Erythroblast (primary cell): ENCODE data around the gene ZBTB7C.

Experiments used
- GATA1 ChIP-seq: IDR thresholded peaks from 2 replicates; pipeline ENCODE4 v1.6.1; 2011; ENCODE audit warnings: low read depth, mild to moderate bottlenecking, control low read depth, low read length, moderate library complexity
- POLR2A ChIP-seq: IDR thresholded peaks from 2 replicates; pipeline ENCODE4 v1.6.1; 2011; ENCODE audit warnings: mild to moderate bottlenecking, low read length

- TF ChIP-seq POLR2A (no peak), GATA1 (no peak)
Measured at GRCh38 chr18:48064978-48065600, 344.1 kb downstream of the ZBTB7C start.
